ENCODE results near the gene WNK2.

The WNK2 gene

DNA sequence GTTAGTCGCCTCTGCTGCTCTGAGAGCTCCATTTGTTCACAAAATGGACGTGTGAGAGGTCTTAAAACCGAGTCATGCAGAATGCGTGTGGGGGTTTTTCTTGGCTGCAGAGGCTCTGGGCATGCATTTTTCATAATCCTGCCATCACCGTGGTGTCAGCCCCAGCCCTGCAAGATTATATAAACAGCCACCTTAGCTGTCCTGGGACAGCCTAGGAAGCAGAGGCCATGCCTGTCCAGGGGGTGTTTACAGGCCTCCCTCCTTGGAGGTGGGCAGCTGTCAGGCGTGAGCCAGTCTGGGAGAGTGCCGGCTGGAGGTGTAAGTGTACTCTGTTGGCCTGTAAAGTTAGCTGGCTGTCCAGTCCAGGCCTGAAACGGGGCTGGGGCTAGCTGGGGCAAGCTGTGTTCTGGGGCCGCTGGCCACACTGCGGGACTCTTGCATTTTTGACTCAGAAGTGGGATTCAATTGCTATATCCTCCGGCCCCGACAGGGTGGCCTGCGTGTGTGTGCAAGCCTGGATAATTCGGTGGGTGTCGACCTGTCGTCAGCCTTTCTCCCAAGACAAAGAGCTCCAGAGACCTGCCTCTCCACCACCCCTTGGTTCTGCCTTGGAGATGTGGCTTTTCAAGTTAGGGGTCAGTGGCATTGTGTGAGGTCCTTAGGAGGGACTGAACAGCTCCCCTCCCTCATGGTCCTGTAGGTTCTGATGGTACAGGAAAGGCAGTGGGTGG is 2.4 kb downstream of the WNK2 start:
- no peak for DNase-seq

DNA sequence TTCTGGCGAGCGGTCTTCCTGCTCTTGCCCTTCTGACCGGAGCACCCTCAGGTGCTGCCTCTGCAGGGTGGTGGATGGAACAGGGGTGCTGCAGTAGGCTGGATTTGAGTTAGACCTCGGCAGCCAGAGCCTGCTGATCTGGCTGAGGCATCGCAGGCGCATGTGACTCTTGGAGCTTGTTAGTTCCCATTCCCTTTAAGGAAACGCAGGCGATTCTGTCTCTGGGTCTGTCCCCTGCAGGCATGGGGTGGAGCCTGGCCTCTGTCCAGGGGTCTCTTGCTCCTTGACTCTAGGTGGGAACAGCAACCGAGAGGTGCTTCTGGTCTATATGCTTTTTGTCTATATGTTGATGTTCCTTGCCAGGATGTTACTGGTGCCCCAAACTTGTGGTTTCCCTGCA is 3.1 kb downstream of the WNK2 start:
- no peak for DNase-seq

DNA sequence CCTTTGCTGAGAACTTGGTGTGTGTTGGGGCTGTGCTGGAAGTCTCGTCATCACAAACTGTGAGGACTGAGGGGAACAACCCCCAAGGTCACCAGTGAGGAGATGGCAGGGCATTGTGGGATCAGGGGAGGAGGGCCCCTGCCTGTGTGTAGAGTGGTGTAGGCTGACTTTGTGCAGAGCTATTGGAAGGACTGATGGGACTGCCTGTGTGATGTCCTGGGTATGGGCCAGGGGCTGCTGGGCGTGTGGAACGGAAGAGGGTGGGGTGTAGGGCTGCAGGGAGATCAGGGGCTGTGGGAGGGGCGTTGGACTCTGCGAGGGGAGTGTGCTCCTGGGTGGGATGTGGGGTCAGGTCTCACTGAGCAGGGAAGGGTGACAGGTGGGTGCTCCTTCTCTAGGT is 3.6 kb downstream of the WNK2 start:
- no peak for DNase-seq

DNA sequence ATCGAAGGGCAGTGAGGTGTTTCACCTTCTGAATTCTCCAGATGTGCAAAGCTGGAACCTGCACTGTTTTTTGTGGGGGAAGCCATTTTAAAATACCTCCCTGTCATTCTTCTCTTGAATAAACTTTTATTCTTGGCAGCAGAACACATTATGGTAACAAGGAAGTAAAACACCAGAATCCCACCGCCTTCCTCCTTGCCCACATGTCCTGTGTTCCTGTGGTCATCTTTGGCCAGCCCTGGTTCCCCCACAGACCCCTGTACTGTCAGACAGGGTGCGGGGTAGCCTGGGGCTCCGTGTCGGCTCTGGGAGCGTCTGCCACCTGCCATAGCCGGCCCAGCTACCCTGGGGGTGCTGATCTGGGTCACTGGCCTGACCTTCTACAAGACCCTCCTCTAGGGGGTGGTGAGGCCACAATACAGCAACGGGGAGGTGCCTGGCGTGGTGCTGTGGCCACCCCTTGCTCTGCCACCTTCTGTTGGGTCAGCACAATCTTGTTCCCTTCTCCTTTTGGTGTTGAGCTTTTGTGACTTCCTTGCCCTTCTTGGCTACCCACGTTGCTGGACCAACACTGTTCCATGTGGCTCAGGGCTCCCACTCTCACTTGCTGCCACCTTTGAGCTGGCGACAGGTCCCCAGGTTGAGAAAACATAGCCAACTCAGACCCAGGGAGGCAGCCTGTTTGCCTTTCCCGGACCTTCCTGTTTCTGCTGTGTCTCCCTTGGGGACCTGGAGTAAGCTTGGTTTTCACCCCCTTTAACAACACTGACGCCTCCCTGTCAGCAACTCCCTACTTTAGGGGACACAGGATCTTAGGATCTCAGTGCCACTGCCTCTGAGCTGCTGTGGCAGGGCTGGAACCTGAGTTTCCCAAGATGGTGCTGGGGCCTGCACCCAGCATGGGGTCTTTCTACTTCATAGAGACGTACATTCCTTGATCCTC is 4.8 kb downstream of the WNK2 start:
- DNase-seq: no peak

DNA sequence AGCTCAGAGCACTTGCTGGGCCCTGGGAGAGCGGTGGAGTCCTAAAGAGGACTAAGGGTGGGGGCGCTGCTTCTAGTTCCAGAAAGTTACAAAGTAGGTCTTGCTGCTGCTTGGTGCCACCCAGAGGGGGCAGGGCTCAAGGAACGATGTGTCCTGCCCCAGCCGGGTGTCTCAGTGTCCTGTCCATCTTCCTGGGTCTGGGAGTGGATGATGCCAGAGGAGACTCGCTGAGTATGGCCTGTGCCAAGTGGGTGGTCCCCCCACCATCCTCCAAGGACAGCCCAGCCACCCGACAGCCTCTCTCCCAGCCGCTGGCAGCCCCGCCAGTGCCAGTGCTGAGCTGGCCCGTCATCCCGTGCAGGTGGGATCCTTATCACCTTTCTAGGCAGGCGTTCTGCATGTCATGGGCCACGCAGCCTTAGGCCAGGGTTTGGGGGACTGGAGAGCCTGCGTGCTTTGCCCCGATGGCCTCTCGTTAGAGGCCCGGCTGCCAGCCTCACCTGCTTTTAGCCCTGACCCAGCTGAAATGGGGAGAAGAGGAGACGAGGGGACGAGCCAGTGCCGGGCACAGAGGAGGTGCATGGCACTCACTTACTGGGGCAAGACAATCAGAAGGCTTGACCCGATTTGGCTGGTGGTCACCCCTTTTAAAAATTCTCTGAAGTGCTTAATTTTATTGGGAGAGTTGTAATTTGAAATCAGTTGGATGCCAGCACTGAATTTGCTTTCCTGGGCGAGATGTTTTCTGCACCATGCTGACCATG is 5.6 kb downstream of the WNK2 start:
- no peak for DNase-seq

DNA sequence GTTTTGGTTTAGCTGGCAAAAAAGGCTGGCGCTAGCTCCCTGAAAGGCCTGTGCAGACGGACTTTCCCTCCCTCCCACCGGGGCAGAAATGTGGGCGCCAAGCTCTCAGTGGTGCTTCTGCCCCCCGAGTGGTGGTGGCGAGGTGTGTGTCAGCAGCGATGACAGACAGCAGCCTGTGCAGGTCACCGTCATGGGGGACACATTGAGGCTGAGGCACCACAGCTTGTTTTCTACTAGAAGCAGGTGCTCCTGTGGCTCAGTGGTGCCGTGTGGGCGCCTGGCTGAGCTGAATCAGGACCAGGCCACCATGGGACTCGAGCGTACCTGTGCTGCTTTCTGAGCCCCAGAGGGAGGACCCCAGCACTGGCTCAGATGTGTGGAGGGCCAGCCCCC is 6.2 kb downstream of the WNK2 start:
- no peak for DNase-seq

DNA sequence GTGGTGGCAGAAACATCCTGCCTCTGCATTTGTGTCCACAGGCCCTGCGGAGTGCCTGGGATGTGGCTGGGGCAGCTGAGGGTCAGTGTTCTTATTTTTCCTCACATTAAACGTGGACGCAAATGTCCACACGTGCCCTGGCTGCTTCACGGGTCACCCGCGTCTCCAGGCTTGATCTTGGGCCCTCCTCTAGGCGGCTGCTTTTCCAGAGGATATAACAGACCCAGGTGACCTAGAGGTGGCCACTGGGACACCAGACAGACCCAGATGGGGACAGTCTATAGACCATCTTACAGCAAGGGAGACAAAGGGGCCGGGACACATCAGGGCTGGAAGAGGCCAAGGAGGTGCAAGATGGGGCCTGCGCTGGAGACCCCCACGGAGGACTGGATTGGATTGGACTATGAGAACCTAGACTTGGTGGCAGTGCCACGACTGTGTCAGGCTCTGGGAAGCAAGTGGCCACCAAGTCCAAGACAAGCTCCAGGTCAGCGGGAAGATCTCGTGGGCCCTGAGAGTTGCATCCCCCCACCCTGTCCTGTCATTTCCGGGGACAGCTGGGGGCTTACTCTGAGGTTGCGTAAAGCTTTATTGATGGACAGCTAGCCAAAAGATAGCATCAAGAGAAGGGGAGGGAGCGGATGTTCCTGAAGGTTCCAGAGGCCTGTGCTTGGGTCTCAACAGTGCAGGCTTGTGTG is 6.9 kb downstream of the WNK2 start:
- no peak for DNase-seq

DNA sequence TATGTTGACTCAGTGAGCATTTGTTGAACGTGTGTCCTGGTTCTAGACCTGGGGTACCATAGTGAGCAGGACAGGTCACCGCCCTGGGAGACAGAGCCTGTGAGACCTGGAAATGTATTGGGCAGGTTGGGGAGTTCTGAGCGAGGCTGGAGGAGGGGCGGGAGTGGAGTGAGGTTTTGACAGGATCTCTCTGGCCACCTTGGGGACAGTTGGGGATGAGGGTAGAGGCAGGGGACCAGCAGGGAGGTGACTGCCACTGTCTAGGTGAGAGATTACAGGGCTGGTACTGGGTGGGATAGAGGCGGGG is 7.4 kb downstream of the WNK2 start:
- DNase-seq: no peak

DNA sequence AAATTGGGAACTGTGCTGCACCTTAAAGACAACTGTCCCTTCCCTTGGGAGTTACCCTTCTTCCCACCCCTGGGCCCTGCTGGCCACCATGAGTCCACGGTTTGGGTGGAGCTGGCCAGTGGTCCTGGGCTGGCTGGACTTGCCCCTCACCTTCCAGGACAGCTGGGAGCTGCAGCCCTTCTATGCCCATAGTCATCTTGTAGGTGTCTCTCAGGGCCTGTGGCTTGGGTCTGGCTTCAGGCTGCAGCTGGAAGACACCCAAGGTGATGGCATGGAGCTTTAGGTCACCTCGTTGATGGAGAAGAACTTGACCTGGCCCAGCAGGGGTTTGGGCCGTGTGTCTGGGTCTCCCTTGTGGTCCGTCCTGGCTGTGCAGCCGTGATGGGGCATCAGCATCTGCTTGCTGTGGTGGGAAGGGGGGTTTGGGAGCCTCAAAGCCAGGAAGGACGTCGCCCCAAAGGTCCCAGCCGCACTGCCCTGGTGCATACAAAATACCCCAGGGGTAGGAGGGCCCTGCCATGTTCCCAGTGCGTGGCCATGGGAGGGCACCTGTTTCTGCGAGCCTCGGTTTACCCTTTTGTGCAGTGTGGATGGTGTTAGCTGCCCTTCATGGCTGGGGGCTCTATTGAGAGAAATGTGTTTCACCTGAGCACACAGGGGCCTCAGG is 8.9 kb downstream of the WNK2 start:
- no peak for DNase-seq

DNA sequence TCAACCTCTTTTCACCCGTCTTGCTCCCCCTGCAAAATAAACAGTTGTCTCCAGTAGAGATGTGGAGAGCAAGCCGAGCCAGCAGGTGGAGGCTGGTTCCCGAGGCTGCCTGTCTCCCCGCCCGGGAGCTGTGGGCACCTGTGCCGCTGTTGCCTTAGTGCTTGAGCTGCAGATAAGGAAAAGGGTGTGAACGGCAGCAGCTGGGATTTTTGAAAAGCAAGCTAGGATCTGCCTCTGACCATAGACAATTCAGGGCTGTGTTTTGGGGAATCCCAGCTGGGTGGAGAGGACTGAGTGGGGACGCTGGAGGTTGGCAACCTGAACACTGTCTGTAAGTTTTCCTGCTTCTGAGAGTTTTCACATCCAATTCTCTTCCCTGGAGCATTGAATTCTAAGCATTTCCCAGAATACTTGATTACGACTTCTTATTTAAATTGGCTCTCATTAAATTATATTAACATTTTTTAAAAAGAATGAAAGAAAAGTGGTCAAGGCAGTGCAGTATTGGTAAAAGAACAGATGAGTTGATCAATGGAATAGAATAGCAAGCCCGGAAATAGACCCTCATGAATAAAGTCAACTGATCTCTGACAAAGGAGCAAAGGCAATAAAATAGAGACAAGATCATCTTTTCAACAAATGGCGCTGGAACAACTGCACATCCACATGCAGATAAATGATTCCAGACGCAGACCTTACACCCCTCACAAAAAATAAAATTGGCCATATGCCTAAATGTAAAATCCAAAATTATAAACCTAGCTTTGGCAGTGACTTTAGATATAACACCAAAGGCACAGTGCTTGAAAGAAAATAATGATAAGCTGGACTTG is 9.7 kb downstream of the WNK2 start:
- DNase-seq: no peak

DNA sequence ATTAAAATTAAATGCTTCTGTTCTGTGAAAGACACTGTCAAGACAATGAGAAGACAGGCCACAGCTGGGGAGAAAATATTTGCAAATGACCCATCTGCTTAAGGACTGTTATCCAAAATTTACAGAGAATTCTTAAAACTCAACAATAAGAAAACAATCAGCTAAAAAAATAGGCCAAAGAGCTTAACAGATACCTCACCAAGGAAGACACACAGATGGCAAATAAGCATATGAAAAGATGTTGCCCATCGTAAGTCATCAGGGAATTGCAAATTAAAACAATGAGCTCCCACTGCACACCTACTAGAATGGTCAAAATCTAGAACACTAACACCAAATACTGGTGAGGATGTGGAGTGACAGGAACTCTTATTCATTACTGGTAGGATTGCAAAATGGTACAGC is 10.3 kb downstream of the WNK2 start:
- DNase-seq: no peak

DNA sequence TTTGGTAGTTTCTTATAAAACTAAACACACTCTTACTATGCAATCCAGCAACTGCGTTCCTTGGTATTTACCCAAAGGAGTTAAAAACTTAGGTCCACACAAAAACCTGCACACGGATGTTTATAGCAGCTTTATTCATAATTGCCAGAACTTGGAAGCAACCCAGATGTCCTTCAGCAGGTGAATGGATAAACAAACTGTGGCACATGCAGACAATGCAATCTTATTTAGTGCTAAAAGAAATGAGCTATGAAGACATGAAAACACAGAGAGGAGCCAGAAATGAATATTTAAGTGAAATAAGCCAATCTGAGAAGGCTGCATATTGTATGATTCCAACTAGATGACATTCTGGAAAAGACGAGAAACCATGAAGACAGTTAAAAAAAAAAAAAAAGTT is 10.7 kb downstream of the WNK2 start:
- DNase-seq: no peak

DNA sequence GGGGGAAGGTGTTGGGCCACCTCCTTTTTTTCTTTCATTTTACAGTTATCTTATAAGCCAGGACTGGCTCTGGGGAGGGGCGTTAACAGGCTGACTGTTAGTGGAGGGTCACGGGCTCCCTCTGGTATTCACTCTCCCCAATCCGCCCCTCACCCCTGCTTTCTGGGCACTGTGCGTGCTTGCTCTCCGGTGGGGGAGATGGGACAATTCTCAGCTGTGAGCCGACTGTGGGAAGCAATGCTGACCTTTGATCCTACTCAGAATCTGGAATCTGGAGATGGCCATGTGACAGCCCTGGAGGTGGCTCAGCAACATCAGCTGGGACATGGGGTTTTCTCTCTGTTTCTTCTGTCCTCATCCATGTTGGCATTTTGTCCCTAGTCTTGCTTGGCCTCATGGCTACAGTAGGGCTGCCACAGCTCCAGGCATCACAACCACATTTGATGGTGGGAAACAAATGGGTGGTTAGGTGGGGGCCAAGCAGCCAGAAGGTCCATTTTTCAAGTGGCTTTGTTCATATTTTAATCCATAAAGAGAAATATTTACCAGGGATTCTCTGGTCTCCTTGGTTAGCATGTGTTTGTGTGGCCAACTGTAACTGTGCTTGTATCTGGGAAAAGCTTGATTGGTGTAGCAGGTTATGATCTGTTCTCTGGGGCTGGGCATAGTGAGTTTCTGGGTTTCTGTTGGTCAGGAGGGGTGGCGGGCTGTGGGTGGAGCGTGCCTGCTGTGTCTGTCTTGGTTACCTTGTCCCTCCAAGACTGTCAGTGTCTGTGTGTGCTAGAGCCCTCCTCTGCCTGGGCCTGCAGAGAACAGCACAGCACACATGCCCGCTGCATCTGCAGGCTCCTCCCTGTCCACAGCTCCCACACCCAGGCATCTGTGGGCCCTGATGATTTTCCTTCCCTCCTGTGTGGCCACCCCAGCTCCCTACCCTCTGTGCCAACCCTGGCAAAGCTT is 12.4 kb downstream of the WNK2 start:
- no peak for DNase-seq

DNA sequence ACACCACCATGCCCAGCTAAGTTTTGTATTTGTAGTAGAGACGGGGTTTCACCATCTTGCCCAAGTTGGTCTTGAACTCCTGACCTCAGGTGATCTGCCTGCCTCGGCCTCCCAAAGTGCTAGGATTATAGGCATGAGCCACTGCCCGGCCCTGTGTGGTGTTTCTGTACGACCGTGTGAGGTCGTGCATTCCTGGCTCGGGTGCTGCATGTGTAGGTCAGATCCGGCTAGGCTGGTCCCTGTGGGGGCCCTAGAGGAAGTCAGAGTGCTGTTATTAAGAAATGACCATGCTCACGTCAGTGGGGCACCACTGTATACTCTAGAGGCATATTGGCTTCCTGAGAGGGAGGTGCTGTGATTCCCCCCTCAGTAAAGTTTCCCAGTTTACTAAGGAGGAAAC is 13.7 kb downstream of the WNK2 start:
- DNase-seq: no peak

DNA sequence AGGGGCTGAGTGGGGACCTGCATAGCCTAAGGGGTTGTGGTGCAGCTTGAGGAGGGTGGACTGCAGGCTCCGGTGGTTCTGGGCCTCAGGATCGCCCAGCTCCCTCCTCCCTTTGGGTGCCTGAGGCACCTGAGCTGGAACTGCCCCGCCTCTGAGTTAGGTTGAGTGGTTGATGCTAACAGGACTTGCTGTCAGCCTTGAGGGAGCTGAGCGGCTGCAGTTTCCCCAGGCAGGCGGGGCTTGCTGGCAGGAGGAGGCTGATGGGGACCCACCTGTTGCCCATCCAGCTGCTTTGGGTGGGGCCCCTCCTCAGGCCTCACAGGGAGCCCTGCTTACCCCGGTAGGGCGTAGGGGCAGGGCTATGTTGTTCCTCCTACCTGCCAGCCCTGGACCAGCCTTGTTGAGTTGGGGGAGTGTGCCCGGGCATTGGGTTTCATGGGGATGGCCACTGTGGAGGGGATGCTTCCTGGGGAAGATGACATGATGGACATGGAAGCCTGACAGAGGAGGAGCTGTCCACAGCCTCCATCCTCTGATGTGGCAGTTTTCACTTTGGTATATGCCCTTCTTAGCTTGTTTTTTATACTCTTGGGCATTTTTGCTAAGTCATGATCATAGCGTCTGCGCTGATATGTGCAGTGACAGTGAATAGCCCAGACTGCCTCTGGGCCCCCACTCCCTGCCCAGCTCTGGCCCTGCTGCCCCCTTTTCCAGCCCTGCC is 14.3 kb downstream of the WNK2 start:
- DNase-seq: no peak

DNA sequence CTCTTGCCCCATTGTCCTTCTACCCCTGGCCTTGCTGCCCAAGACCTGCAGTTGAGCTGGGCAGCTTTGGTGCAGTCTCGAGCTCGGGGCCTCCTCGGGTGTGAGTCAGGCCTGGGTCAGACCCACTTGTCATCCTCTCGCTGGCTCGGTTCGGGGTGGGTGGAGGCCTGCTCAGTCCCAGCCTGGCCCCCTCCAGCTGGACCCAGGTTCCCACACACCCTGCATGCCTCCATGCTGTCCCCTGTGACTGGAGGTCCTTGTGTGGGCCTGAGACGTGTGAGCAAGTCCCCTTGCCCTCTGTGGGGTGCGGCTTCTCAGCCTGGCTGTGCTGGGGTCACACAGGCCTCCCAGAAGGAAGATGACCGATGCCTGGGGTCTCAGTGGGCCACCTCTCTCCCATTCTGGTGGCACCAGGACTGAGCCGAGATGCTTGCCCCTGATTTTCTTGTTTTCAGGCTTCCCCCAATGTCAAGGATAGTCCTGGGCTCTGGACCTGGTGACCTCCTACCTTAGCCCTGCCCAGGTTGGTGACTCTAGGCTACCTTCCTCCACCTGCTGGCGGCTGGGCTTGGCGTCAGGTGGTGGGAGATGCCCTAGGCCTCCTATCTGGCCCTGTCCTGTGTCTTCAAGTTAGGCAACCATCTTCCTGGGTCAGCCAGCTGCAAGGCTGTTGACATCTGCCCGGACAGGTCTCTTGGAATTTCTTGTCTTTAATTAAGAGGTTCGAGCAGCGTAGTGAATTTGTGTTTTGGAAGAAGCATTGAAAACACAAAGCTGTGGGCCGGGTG is 15.1 kb downstream of the WNK2 start:
- no peak for DNase-seq

DNA sequence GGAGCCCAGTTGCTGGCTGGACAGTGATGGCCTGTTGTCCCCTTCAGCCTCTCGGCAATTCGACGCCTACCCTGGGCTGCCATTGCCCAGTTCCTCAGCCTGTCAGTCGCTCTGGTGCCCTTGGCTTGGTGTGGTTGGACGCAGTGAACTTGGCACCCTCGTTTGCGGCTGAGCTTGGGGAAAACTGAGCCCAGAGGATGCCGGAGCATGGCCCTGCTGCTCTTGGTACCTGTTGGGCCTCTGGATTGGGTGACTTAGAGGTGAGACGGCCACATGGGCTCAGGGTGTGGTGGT is 16.5 kb downstream of the WNK2 start:
- DNase-seq: no peak

DNA sequence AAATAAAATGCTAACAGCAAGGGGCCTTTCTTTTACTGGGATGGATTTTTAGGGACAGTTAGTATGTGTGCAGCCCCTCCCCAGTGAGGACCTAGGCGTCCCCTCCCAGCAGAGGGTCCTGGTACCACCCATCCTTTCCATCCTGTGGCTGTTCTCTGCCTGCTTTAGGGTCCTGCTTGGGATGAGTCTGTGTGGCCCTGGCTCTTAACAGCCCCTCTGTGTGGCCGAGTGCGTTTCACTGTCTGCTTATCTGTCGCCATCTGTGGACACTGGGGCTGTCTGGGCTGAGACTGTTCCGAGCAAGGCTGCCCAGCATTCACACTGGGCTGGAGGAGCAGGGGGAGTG is 17.0 kb downstream of the WNK2 start:
- no peak for DNase-seq

DNA sequence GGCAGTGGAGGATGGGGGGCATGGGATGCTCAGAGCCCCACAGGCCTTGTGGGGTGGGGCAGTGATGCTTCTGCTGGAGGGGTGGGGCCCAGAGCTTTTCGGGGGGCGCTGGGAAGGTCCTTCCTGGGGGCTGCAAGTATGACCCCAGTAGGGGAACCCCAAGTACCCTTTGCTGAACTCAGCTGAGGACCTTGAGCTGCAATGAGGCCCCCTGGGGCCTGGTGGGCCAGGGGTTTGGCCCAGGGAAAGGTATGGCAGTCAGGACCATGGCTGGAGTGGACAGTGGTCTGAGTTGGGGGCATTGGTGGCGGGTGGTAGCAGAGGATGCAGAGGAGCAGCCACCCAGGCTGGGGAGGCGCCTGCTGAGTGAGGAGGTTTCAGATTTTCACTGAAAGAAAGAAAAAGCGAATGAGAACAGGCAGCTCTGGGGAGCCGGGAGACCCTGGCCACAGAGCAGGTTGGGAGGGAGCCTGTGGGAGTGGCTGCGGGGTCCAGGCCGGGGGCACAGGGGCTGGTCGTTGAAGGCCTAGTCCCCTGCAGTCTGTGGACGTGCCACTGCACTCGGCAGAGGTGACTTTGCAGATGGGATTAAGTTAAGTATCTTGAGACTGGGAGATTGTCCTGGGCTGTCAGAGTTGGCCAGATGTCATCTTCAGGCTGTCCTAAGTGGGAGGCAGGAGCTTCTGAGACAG is 19.2 kb downstream of the WNK2 start:
- no peak for DNase-seq
